ES-I3 (cell line): ENCODE results near the gene CCR1.
"Not testable (repeated sequence)": the region's sequence is repeated elsewhere in the genome, so short reads cannot be mapped to it uniquely, and the experiment has no call there.

ENCODE experiments used
- H3K36me3 ChIP-seq: 2 replicates; pipeline ENCODE4 v1.6.1; 2013; ENCODE audit warnings: mild to moderate bottlenecking, low read length, control low read depth, moderate library complexity; ENCODE audit not compliant: insufficient read depth
- H3K4me1 ChIP-seq: 2 replicates; pipeline ENCODE4 v1.6.1; 2013; ENCODE audit warnings: mild to moderate bottlenecking, control low read depth, low read length; ENCODE audit not compliant: insufficient read depth
- H3K9ac ChIP-seq: 2 replicates; pipeline ENCODE4 v1.6.1; 2013; ENCODE audit warnings: low read depth, mild to moderate bottlenecking, low read length, moderate library complexity
- H3K9me3 ChIP-seq: 2 replicates; pipeline ENCODE4 v1.6.1; 2013; ENCODE audit warnings: mild to moderate bottlenecking, low read length, moderate library complexity; ENCODE audit not compliant: control insufficient read depth, insufficient read depth

CCR1 gene

DNA sequence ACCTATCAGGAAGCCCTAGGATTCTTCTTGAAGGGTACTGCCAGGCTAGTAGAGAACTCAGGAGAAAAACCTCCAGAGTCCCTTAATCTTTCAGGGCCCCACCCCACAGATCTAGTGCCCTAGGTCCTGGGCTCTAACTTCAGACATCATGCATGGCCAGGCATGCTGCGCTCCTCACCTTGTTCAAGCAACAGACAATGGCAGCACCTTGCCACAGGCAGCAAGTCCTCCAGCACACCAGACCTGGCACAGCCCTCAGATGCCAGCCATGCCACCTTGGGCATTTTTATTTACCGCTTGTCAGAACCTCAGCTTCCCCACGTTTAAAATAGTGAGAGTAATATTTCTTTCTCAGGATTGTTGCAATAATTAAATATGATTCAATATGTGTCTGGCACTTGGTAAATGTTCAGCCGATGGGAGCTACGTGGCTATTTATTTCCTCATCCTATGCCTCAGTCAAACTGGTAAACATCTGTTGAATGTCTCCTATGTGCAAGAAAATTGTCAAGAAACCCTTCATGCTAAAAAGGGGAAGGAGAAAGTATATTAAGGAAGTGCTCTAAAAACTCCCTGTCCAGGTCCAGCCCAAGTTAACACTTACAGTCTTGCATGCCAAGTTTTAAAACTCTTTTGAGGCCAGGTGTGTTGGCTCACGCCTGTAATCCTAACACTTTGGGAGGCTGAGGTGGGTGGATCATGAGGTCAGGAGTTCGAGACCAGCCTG, 14.5 kb upstream of the CCR1 start:
- Histone ChIP-seq H3K9me3 (no peaks in the 10 kb centered on the region), H3K9ac (no peak overlapping the region), H3K4me1 (no peaks in the 10 kb centered on the region), H3K36me3 (no peaks in the 10 kb centered on the region)

DNA sequence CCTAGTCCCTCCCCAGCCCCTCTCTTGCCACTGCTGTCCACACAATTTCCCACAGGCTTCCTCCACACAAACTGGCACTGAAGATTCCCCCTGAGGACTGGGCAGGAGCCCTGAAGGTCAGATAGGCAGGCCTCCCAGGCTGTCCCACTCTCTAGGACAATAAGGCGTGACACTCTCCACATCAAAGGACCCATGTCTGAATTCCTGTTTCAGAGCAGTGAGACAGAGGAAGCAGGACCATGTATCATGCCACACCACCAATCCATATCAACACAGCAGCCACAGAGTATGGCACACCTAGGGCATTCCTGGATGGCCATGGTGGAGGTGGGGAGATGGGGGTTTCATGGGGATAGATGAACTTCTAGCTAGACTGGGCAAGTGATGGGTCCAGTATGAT, 13.8 kb upstream of the CCR1 start:
- H3K9me3 ChIP-seq = no peaks in the 10 kb centered on the region
- H3K9ac ChIP-seq = no peak overlapping the region
- no peaks in the 10 kb centered on the region for H3K4me1 ChIP-seq
- H3K36me3 ChIP-seq = no peaks in the 10 kb centered on the region

DNA sequence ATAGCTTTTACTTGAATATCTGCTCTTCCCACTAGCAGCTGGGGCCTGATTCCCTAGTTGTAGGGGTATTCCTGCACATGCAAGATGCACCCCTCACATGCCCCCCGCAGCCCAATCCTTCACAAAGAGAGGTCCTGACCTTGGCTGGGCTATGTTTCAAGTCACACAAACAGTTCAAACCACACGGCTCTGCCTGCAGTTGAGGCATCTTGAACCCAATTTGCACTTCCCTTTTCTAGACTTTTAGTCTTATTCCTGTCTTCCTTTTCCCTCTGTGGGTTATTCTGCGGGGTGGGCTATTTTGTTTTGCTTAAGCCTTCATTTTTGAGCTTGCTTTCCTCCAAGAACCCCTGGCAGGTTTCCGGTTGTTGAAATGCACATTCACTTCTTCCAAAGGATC, 13.3 kb upstream of the CCR1 start:
- H3K36me3 ChIP-seq = no peaks in the 10 kb centered on the region
- H3K4me1 ChIP-seq = no peaks in the 10 kb centered on the region
- H3K9me3 ChIP-seq = no peaks in the 10 kb centered on the region
- no peak overlapping the region for H3K9ac ChIP-seq

DNA sequence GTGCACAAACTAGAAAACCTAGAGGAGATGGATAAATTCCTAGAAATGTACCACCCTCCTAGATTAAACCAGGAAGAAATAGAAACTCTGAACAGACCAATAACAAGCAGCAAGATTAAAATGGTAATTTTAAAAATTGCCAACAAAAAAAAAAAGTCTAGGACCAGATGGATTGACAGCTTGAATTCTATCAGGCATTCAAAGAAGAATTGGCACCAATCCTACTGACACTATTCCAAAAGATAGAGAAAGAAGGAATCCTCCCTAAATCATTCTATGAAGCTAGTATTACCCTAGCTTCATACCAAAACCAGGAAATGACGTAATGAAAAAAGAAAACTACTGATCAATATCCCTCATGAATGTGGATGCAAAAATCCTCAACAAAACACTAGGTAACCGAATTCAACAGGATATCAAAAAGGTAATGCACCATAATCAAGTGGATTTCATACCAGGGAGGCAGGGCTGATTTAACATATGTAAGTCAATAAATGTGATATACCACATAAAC, 10.1 kb upstream of the CCR1 start:
- Histone ChIP-seq H3K36me3 (no peaks in the 10 kb centered on the region), H3K4me1 (no peaks in the 10 kb centered on the region)

DNA sequence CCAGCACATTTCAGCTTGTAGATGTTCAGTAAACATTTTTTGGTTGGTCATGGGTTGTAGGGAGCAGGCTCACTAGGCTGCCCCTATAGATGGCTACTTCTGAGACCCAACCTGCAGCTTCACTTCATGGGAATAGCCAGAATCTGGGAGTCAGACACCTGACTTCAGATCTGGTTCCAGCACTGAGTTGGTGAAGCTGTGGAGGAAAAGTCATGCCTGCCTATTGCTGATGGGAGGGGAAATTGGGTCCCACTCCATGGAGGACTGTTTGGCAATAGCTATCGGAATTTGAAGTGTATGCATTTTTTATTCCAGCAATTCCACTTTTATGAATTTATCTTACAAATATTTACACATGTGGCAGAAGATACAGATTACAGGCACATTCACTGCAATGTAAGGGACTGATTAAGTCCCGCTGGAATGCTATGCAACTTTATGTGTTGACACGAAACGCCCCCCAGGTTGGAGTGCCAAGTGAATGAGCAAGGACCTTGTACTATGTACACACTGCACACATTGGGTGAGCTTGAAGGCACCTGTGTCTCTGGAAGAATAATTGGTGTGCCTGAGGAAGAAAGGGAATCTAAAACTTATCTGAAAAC, 7.8 kb upstream of the CCR1 start:
- H3K4me1 ChIP-seq = no peaks in the 10 kb centered on the region
- H3K9ac ChIP-seq = no peak overlapping the region
- H3K36me3 ChIP-seq = no peaks in the 10 kb centered on the region
- H3K9me3 ChIP-seq = no peaks in the 10 kb centered on the region

More for the DNA sequence above, 10.1 kb upstream of the CCR1 start:
- Histone ChIP-seq H3K9me3 (no peaks in the 10 kb centered on the region), H3K9ac (no peak overlapping the region)

DNA sequence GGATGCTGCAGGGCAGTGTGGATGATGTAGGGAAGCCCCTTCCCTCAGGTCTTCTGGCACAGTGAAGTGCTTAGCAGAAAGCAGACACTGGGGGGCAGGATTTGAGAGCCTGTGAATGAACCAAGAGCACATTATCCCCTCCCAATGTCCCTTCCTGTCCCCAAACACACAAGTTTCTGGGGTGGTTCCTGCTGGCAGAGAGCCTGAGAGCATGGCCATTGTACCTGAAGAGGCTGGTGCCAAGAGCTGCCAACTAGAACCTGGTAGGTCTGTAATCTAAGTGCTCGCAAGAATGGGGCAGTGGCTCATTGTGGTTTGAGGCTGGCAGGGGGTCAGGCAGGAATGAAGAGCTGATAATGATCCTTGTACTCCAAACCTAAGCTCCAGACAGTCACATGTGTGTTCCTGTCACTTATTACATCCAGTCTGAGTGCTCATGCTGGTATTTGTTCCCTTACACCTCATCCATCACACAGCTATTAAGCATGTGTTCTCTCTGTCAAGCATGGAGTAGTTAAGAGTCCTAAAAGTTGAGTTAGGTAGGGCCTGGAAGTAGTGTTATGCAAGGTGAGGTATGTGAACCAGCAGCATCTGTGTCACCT, 6.7 kb upstream of the CCR1 start:
- Histone ChIP-seq H3K36me3 (no peaks in the 10 kb centered on the region), H3K9me3 (no peaks in the 10 kb centered on the region), H3K4me1 (no peaks in the 10 kb centered on the region), H3K9ac (no peak overlapping the region)

DNA sequence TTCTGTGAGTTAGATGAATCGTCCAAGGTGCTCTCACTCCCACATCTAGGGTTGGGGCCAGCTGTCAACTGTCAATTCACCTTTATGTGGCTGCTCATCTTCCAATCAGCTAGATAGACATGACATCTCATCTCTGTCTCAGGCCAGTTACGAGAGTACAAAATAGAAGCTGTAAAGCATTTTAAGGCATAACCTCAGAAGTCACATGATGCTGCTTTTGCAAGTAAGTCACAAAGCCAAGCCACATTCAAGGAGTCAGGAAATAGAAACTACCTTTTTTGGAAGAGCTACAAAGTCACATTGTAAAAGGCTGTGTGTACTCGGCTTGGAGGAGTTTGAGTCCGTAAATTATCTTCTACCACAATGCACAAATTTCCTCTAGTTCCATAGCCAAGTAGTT, 5.1 kb upstream of the CCR1 start:
- H3K36me3 ChIP-seq = no peaks in the 10 kb centered on the region
- 0 out of 2 replicates have a peak, but pooled peaks cover under 1% of the 10 kb centered on the region for H3K4me1 ChIP-seq
- H3K9ac ChIP-seq = no peak overlapping the region
- H3K9me3 ChIP-seq = no peaks in the 10 kb centered on the region

DNA sequence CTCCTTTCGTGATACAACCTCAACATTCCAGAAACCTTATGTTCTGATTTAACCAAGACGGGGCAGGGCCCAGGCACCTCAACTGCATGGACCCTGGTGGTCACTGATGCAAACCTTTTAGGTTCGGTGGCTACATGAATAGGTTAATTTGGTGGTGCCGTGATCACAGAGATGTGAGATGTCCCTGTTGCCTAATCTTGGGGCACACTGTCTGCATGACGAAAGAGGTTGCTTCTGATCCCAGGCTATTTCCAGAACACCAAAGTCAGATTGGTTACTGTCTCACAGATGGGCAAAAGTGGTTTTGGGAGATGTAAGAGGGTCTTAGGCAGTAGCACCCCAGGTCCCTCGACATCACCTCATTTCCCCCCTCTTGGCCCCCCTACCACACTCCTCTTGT, 4.0 kb upstream of the CCR1 start:
- Histone ChIP-seq H3K9me3 (no peaks in the 10 kb centered on the region), H3K4me1 (0 out of 2 replicates have a peak, but pooled peaks cover 6% of the 10 kb centered on the region), H3K36me3 (no peaks in the 10 kb centered on the region), H3K9ac (no peak overlapping the region)

DNA sequence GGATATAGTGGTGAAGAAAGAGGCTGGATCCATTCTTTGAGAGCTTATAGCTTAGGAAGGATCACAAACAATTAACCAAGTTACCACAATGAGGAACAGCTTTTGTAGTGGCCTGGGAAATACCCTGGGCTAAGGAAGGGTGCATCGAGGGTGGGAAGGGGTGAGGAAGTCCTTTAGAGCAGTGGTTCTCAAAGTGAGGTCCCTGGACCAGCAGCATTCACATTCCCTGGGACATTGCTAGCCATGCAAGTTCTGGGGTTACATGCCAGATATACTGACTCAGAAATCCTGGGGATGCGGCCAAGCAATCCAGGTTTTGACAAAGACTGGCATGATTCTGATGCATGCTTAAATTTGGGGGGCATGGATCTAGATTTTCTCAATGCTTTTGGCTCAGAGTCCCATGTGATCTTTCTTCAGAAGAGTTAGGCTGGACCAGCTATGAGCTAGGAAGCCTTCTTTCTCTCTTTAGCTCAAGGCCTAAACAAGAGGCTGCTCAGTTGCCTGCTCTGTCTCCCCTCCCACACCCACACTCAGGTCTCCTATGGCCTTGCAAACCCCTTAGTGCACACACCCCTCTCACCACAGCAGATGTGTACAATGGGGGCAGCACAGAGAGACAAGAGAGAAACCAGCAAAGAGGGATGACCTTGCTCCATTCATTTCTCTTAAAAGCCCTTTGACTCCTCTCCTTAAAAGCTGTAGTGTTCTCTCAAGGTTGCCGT, 1.8 kb upstream of the CCR1 start:
- Histone ChIP-seq H3K4me1 (0 out of 2 replicates have a peak, but pooled peaks cover 6% of the 10 kb centered on the region), H3K9ac (no peak overlapping the region), H3K9me3 (no peaks in the 10 kb centered on the region), H3K36me3 (no peaks in the 10 kb centered on the region)

DNA sequence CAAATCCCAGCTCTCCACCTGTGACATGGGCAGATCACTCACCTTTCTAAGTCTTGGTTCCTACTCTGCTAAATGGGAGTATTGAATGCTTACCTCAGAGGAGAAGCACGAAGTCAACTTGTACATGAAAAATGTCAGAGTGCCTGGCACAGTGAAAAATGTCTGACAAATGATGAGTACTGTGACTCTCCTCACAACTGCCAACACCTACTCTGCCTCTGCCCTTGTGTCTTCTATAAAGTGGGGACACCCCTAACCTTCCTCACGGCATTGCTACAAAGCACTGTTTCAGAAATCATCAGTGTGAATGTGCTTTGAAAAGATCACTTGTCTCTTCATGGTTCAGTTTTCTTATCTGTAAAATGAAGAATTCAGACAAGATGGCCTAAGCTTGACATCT, 940 bp upstream of the CCR1 start:
- H3K9me3 ChIP-seq = no peaks in the 10 kb centered on the region
- 0 out of 2 replicates have a peak, but pooled peaks cover 6% of the 10 kb centered on the region for H3K4me1 ChIP-seq
- H3K36me3 ChIP-seq = no peaks in the 10 kb centered on the region
- H3K9ac ChIP-seq = no peak overlapping the region

DNA sequence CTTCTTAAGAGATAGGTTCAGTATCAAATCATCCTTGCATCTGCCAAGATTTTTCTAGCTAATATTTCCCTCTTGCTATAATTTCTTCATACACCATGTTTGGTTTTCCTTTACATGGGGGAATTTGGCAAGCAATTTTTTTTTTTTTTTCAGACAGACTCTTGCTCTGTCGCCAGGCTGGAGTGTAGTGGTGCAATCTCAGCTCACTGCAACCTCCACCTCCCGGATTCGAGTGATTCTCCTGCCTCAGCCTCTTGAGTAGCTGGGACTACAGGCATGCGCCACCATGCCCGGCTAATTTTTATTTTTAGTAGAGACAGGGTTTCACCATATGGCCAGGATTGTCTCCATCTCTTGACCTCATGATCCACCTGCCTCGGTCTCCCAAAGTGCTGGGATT, 599 bp downstream of the CCR1 start:
- not testable (repeated sequence) for H3K4me1 ChIP-seq, H3K36me3 ChIP-seq, H3K9me3 ChIP-seq, H3K9ac ChIP-seq

DNA sequence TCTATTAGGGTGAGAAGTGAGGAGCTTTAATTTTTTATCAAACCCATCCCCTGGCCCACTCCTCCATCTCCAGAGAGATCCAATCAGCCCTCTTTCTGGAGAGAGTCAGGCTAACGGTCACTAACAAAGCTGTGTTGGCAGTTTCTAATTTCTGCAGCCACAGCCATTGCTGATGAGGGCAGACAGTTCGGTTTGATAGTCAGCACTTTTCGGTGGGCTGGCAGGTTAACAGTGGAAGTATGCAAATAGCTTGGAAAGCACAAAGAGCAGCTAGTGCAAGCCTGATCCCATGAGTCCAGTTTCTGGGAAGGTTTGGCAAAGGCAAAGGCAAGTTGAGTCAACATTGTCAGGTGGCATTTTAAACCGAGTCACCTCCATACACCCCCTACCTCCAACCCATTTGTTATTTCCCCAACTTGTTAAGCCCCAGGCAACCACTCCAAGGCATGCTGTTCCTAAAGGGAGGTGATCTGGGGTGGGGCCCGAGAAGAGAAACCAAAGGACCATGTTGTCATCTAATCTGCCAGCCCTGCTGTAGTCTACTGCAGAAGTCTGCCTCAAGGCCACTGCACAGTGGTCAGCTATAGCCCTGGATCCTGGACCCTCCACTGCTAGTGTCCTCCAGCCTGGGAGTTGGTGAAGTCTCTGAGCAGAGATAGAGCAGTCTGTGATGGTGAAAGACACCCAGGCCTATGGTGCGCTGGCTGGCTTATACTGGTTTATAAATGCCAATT, 1.7 kb downstream of the CCR1 start:
- Histone ChIP-seq H3K36me3 (no peaks in the 10 kb centered on the region), H3K4me1 (0 out of 2 replicates have a peak, but pooled peaks cover 6% of the 10 kb centered on the region), H3K9me3 (no peaks in the 10 kb centered on the region), H3K9ac (no peak overlapping the region)

DNA sequence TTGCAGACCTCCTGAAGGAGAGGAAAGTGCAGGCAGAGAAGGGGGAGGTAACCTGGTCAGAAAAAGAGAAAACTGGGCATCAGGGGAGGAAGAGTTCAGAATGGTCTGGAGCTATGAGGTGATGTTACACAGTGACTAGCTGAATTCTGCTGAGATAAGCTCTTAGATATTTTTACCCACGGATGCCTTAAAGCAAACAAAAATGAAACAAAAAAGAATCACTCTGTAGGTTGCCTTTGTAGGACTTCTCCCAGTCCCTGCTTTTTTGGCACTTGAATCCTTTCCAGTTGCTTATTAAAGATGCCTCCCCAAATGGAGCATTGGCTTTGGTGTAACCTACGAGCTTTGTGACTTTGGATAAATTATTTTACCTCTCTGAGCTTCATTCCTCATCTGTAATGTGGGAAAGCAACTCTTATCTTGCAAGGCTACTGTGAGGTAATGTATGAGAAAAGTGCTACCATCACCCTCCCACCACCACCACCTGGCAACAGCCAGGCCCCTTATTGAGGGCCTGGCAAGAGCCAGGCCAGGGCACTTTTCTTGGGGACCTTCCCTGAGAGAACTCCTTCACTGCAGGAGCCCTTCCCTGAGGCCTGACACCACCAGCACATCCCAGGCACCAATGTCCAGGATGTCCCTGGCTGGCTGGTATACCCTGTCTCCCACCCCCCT, 2.7 kb downstream of the CCR1 start:
- 0 out of 2 replicates have a peak, but pooled peaks cover 6% of the 10 kb centered on the region for H3K4me1 ChIP-seq
- no peaks in the 10 kb centered on the region for H3K36me3 ChIP-seq
- no peaks in the 10 kb centered on the region for H3K9me3 ChIP-seq
- H3K9ac ChIP-seq = no peak overlapping the region
